CD8-positive, alpha-beta memory T cell (primary cell): Measurements from ENCODE around the gene CARS1. TPM values are rescaled to one million over a fixed set of nuclear protein-coding genes. Genes with fewer than 3 reads are reported as not detected.

Experiments used
- CTCF ChIA-PET: fragments of 350-600 bp; sonication (Branson Sonifier 250); formaldehyde crosslinking; loops from one replicate; lab custom pipeline; 2021; ENCODE audit warnings: antibody characterized with exemption; lab: Charles Lee
- POLR2A ChIA-PET: fragments of 350-600 bp; sonication (Branson Sonifier 250); formaldehyde crosslinking; loops from one replicate; lab custom pipeline; 2021; ENCODE audit warnings: antibody characterized with exemption; lab: Charles Lee
- DNase-seq, 5 donors: peaks; one replicate each; pipeline versions ENCODE4 v3.0.0 to v3.0.0-alpha.2; 2020 to 2022; ENCODE audit warnings: mixed read lengths in 1 of 5
- H3K27ac ChIP-seq: one replicate; pipeline ENCODE4 v1.7.0; 2013; ENCODE audit warnings: low read depth, mild to moderate bottlenecking, low read length, moderate library complexity
- H3K27me3 ChIP-seq: 2 replicates; pipeline ENCODE4 v1.7.0; 2013; ENCODE audit warnings: low read length, mild to moderate bottlenecking; ENCODE audit not compliant: insufficient read depth, poor library complexity, severe bottlenecking
- H3K36me3 ChIP-seq: 2 replicates; pipeline ENCODE4 v1.7.0; 2013; ENCODE audit warnings: mild to moderate bottlenecking, low read length, moderate library complexity; ENCODE audit not compliant: insufficient read depth
- H3K4me1 ChIP-seq: 2 replicates; pipeline ENCODE4 v1.7.0; 2013; ENCODE audit warnings: mild to moderate bottlenecking, low read length, moderate library complexity; ENCODE audit not compliant: insufficient read depth
- H3K4me3 ChIP-seq: 2 replicates; pipeline ENCODE4 v1.7.0; 2013; ENCODE audit warnings: mild to moderate bottlenecking, low read length
- H3K9me3 ChIP-seq: 2 replicates; pipeline ENCODE4 v1.7.0; 2013; ENCODE audit warnings: mild to moderate bottlenecking, low read length
- H3K27ac Mint-ChIP-seq, 8 donors: one replicate each; pipeline ENCODE4 v1.8.0; 2020 to 2021; ENCODE audit warnings: mixed read lengths in 8 of 8, mild to moderate bottlenecking in 6 of 8, inconsistent platforms in 3 of 8, moderate library complexity in 3 of 8
- H3K27me3 Mint-ChIP-seq, 2 donors: one replicate each; pipeline ENCODE4 v1.8.0; 2020 to 2021; ENCODE audit warnings: mixed read lengths in 2 of 2, mild to moderate bottlenecking in 1 of 2, moderate library complexity in 1 of 2
- H3K36me3 Mint-ChIP-seq, 3 donors: one replicate each; pipeline ENCODE4 v1.8.0; 2020 to 2021; ENCODE audit warnings: mixed read lengths in 3 of 3, inconsistent platforms in 1 of 3, mild to moderate bottlenecking in 1 of 3
- H3K4me1 Mint-ChIP-seq, 3 donors: one replicate each; pipeline ENCODE4 v1.8.0; 2020 to 2021; ENCODE audit warnings: mixed read lengths in 3 of 3, inconsistent platforms in 1 of 3, mild to moderate bottlenecking in 1 of 3
- H3K4me3 Mint-ChIP-seq, 7 donors: one replicate each; pipeline ENCODE4 v1.8.0; 2020 to 2021; ENCODE audit warnings: mixed read lengths in 7 of 7, mild to moderate bottlenecking in 6 of 7, moderate library complexity in 4 of 7, inconsistent platforms in 2 of 7
- H3K9me3 Mint-ChIP-seq, 5 donors: one replicate each; pipeline ENCODE4 v1.8.0; 2020 to 2022; ENCODE audit warnings: mixed read lengths in 5 of 5, mild to moderate bottlenecking in 3 of 5, moderate library complexity in 2 of 5, inconsistent platforms in 1 of 5
- polyA plus RNA-seq: library from polyadenylated mRNA; unstranded; fragments of 300-500 nt; fragmentation: Illumina TruSeq; gene quantifications from one replicate; pipeline ENCODE4 v1.2.3, GENCODE V29; 2021
- total RNA-seq, 2 experiments: library from RNA; stranded (reverse); gene quantifications; one replicate each; pipeline ENCODE4 v1.2.3, GENCODE V29; 2021

Gene CARS1
- total and polyA plus RNA-seq, 3 experiments from 2014 or later = 43.4 to 83.3 (median 81.2) TPM

GRCh38 chr11:2989551-2989950 lies 67.7 kb downstream of the CARS1 start:
- no peaks in the 10 kb centered on the region for H3K36me3 ChIP-seq
- H3K9me3 ChIP-seq = no peaks in the 10 kb centered on the region
- CTCF ChIA-PET = interaction anchor here (0.7 to 5.5 kb wide), 8 partner anchors 9 to 97 kb away, joined by 3 to 43 read pairs (median 4); no protein-coding TSS in a partner anchor
- H3K4me1 ChIP-seq = peaks cover 46% of the 10 kb centered on the region
- H3K4me3 ChIP-seq = peak overlapping the region; percentile 85
- POLR2A ChIA-PET = interaction anchor here (1.1 to 4.8 kb wide), 7 partner anchors 11 to 60 kb away, joined by 3 to 54 read pairs (median 5); partner anchors contain the start of gene PHLDA2
- Mint-ChIP-seq H3K4me1 (peaks cover 43 to 60% (median 54%) of the 10 kb centered on the region in 3 donors), H3K27ac (peak overlapping the region; percentile 83 to 99 (median 97)), H3K27me3 (peaks cover 0 to 3% of the 10 kb centered on the region in 2 donors), H3K9me3 (peaks cover 0 to 3% (median 0%) of the 10 kb centered on the region in 5 donors), H3K4me3 (peak overlapping the region; percentile 92 to 100 (median 99)), H3K36me3 (peaks cover 0 to 50% (median 5%) of the 10 kb centered on the region in 3 donors)
- no peaks in the 10 kb centered on the region for H3K27me3 ChIP-seq
- peak overlapping the region; percentile 43 for H3K27ac ChIP-seq
- no peak for DNase-seq

GRCh38 chr11:2989006-2989405 lies 68.2 kb downstream of the CARS1 start:
- peaks cover 0 to 54% (median 6%) of the 10 kb centered on the region in 3 donors for H3K36me3 Mint-ChIP-seq
- Histone ChIP-seq H3K27me3 (no peaks in the 10 kb centered on the region), H3K36me3 (no peaks in the 10 kb centered on the region), H3K4me3 (peak overlapping the region; percentile 85), H3K27ac (peak overlapping the region; percentile 43), H3K4me1 (peaks cover 50% of the 10 kb centered on the region), H3K9me3 (no peaks in the 10 kb centered on the region)
- peak overlapping the region; percentile 92 to 100 (median 99) for H3K4me3 Mint-ChIP-seq
- DNase-seq = peak in 1 of 5 donors; percentile 21
- ChIA-PET POLR2A (interaction anchor here (0.9 to 4.8 kb wide), 8 partner anchors 10 to 59 kb away, joined by 3 to 54 read pairs (median 4); partner anchors contain the start of gene PHLDA2), CTCF (interaction anchor here (0.7 to 5.5 kb wide), 7 partner anchors 8 to 96 kb away, joined by 3 to 43 read pairs (median 4); no protein-coding TSS in a partner anchor)
- peaks cover 0 to 3% (median 0%) of the 10 kb centered on the region in 5 donors for H3K9me3 Mint-ChIP-seq
- peak overlapping the region; percentile 83 to 99 (median 97) for H3K27ac Mint-ChIP-seq
- H3K4me1 Mint-ChIP-seq = peaks cover 48 to 65% (median 59%) of the 10 kb centered on the region in 3 donors
- H3K27me3 Mint-ChIP-seq = no peaks in the 10 kb centered on the region

GRCh38 chr11:2987881-2988861 lies 69.1 kb downstream of the CARS1 start:
- ChIA-PET POLR2A (interaction anchor here (0.9 to 4.8 kb wide), 8 partner anchors 10 to 59 kb away, joined by 3 to 54 read pairs (median 4); partner anchors contain the start of gene PHLDA2), CTCF (interaction anchor here (1.1 to 5.5 kb wide), 7 partner anchors 7 to 50 kb away, joined by 3 to 43 read pairs (median 4); no protein-coding TSS in a partner anchor)
- peak overlapping the region; percentile 85 for H3K4me3 ChIP-seq
- Mint-ChIP-seq H3K36me3 (peaks cover 0 to 62% (median 6%) of the 10 kb centered on the region in 3 donors), H3K4me3 (peak overlapping the region; percentile 92 to 100 (median 99)), H3K4me1 (peaks cover 56 to 74% (median 67%) of the 10 kb centered on the region in 3 donors), H3K27me3 (no peaks in the 10 kb centered on the region), H3K9me3 (peaks cover 0 to 3% (median 0%) of the 10 kb centered on the region in 5 donors), H3K27ac (peak overlapping the region; percentile 83 to 99 (median 97))
- H3K9me3 ChIP-seq = no peaks in the 10 kb centered on the region
- H3K36me3 ChIP-seq = peaks cover 2% of the 10 kb centered on the region
- H3K27ac ChIP-seq = peak overlapping the region; percentile 43
- H3K27me3 ChIP-seq = no peaks in the 10 kb centered on the region
- peaks cover 58% of the 10 kb centered on the region for H3K4me1 ChIP-seq
- DNase-seq = peak in 3 of 5 donors; percentile 19 to 69 (median 62)

- H3K4me1 Mint-ChIP-seq = peaks cover 56 to 87% (median 84%) of the 10 kb centered on the region in 3 donors
- Histone ChIP-seq H3K9me3 (no peaks in the 10 kb centered on the region), H3K27me3 (no peaks in the 10 kb centered on the region), H3K4me3 (no peak overlapping the region), H3K4me1 (peaks cover 73% of the 10 kb centered on the region), H3K36me3 (peaks cover 6% of the 10 kb centered on the region), H3K27ac (no peak overlapping the region)
- peak overlapping the region; percentile 36 to 86 (median 66) for H3K27ac Mint-ChIP-seq
- peak overlapping the region in 6 of 7 donors; percentile 29 to 78 (median 38) for H3K4me3 Mint-ChIP-seq
- H3K36me3 Mint-ChIP-seq = peaks cover 0 to 51% (median 7%) of the 10 kb centered on the region in 3 donors
- POLR2A ChIA-PET = no interaction called here
- CTCF ChIA-PET = interaction anchor here (1.1 kb wide), 1 partner anchor 54 kb away, joined by 3 read pairs; no protein-coding TSS in a partner anchor
- no peak for DNase-seq
- H3K9me3 Mint-ChIP-seq = no peaks in the 10 kb centered on the region
- no peaks in the 10 kb centered on the region for H3K27me3 Mint-ChIP-seq
Observed at GRCh38 chr11:2983908-2984307, 73.3 kb downstream of the CARS1 start.

GRCh38 chr11:2982214-2982613 lies 75.0 kb downstream of the CARS1 start:
- Histone ChIP-seq H3K27ac (no peak overlapping the region), H3K4me1 (peaks cover 67% of the 10 kb centered on the region), H3K4me3 (no peak overlapping the region), H3K36me3 (peaks cover 23% of the 10 kb centered on the region), H3K9me3 (no peaks in the 10 kb centered on the region), H3K27me3 (no peaks in the 10 kb centered on the region)
- no peaks in the 10 kb centered on the region for H3K9me3 Mint-ChIP-seq
- CTCF ChIA-PET = interaction anchor here (1.1 to 1.4 kb wide), 2 partner anchors 10 to 14 kb away, joined by 3 read pairs; partner anchors contain the start of gene NAP1L4
- H3K27ac Mint-ChIP-seq = peak overlapping the region; percentile 1 to 83 (median 50)
- DNase-seq = no peak
- POLR2A ChIA-PET = no interaction called here
- H3K4me1 Mint-ChIP-seq = peaks cover 57 to 86% (median 83%) of the 10 kb centered on the region in 3 donors
- H3K4me3 Mint-ChIP-seq = peak overlapping the region in 5 of 7 donors; percentile 10 to 76 (median 57)
- no peaks in the 10 kb centered on the region for H3K27me3 Mint-ChIP-seq
- peaks cover 0 to 58% (median 9%) of the 10 kb centered on the region in 3 donors for H3K36me3 Mint-ChIP-seq

- peaks cover 32% of the 10 kb centered on the region for H3K36me3 ChIP-seq
- H3K4me3 ChIP-seq = no peak overlapping the region
- POLR2A ChIA-PET = no interaction called here
- Mint-ChIP-seq H3K27me3 (no peaks in the 10 kb centered on the region), H3K4me3 (peak overlapping the region in 3 of 7 donors; percentile 23 to 76 (median 74)), H3K36me3 (peaks cover 0 to 62% (median 15%) of the 10 kb centered on the region in 3 donors), H3K27ac (peak overlapping the region in 3 of 8 donors; percentile 37 to 59 (median 54)), H3K4me1 (peaks cover 60 to 87% (median 86%) of the 10 kb centered on the region in 3 donors), H3K9me3 (no peaks in the 10 kb centered on the region)
- no peaks in the 10 kb centered on the region for H3K9me3 ChIP-seq
- no peaks in the 10 kb centered on the region for H3K27me3 ChIP-seq
- H3K27ac ChIP-seq = no peak overlapping the region
- CTCF ChIA-PET = interaction anchor here (1.4 to 1.8 kb wide), 2 partner anchors 8 to 13 kb away, joined by 3 to 4 read pairs; no protein-coding TSS in a partner anchor
- no peak for DNase-seq
- peaks cover 56% of the 10 kb centered on the region for H3K4me1 ChIP-seq
Observed at GRCh38 chr11:2981130-2981529, 76.1 kb downstream of the CARS1 start.

GRCh38 chr11:2980168-2980840 lies 76.9 kb downstream of the CARS1 start:
- H3K4me1 Mint-ChIP-seq = peaks cover 64 to 87% (median 85%) of the 10 kb centered on the region in 3 donors
- no peak overlapping the region for H3K4me3 ChIP-seq

More at GRCh38 chr11:2980168-2980840, 76.9 kb downstream of the CARS1 start:
- no peaks in the 10 kb centered on the region for H3K27me3 ChIP-seq
- no peaks in the 10 kb centered on the region for H3K9me3 Mint-ChIP-seq
- POLR2A ChIA-PET = interaction anchor here (0.6 kb wide), 1 partner anchor 603 kb away, joined by 3 read pairs; the partner anchor contains the start of gene CD81
- no peak overlapping the region for H3K27ac ChIP-seq
- peak overlapping the region in 1 of 8 donors; percentile 41 for H3K27ac Mint-ChIP-seq
- H3K36me3 Mint-ChIP-seq = peaks cover 0 to 70% (median 15%) of the 10 kb centered on the region in 3 donors
- H3K9me3 ChIP-seq = no peaks in the 10 kb centered on the region
- no peaks in the 10 kb centered on the region for H3K27me3 Mint-ChIP-seq
- no peak for DNase-seq
- H3K36me3 ChIP-seq = peaks cover 38% of the 10 kb centered on the region
- CTCF ChIA-PET = interaction anchor here (1.2 to 1.8 kb wide), 2 partner anchors 9 to 40 kb away, joined by 3 to 4 read pairs; no protein-coding TSS in a partner anchor
- peaks cover 50% of the 10 kb centered on the region for H3K4me1 ChIP-seq
- H3K4me3 Mint-ChIP-seq = peak overlapping the region in 1 of 7 donors; percentile 28
